HCT116 (cell line): ENCODE data around the gene ODF4. TPM values are rescaled to one million over a fixed set of nuclear protein-coding genes. Genes with fewer than 3 reads are reported as not detected.

Source experiments
- ATAC-seq: fragments of 200-7000 bp; cut with Tn5 transposase; 2 replicates; pipeline ENCODE4 v1.9.1; 2020; ENCODE audit warnings: mild to moderate bottlenecking, moderate library complexity
- BruUV-seq: library from RNA; stranded (reverse); fragments of 400-500 nt; replicated peaks from 2 replicates; lab custom pipeline; 2021; lab: Mats Ljungman, UMichigan
- CTCF ChIA-PET: fragments of 300-600 bp; sonication (Branson Sonifier 250); formaldehyde crosslinking; loops from one replicate; lab custom pipeline; 2021; ENCODE audit warnings: antibody characterized with exemption; lab: Charles Lee
- POLR2A ChIA-PET: fragments of 300-600, 350-600 bp; sonication (Branson Sonifier 250); formaldehyde crosslinking; loops from one replicate; lab custom pipeline; 2021; ENCODE audit warnings: antibody characterized with exemption; lab: Charles Lee
- RAD21 ChIA-PET, 2 experiments: fragments of 300-600 bp; sonication (Branson Sonifier 250); formaldehyde crosslinking; loops; one replicate each; lab custom pipeline; 2023; ENCODE audit warnings: low total read pairs in 2 of 2; ENCODE audit not compliant: uncharacterized antibody in 2 of 2, unreplicated experiment in 2 of 2, low non-redundant PET in 1 of 2; lab: Charles Lee
- DNase-seq: peaks from one replicate; pipeline ENCODE4 v3.0.0-alpha.2; 2010; ENCODE audit warnings: low read depth, low spot score
- H2AFZ ChIP-seq: fragments of 200-600 bp; shearing (Covaris generic), sonication (generic); 2 replicates; pipeline ENCODE4 v1.6.1; 2017; ENCODE audit warnings: low read depth, mixed run types, mixed read lengths, antibody characterized with exemption, low read length; ENCODE audit not compliant: poor library complexity, severe bottlenecking
- H3K27ac ChIP-seq: 2 replicates; pipeline ENCODE4 v1.5.1; 2012; ENCODE audit warnings: low read depth, low read length
- H3K27me3 ChIP-seq: fragments of 200-600 bp; sonication (generic); 2 replicates; pipeline ENCODE4 v1.6.1; 2016; ENCODE audit warnings: mixed run types, low read length, mixed read lengths; ENCODE audit not compliant: insufficient read depth
- H3K36me3 ChIP-seq, 2 experiments: fragments of 200-500 bp in 1 of 2; fragments of 200-600 bp in 1 of 2; sonication (Bioruptor generic) in 1 of 2; sonication (generic) in 1 of 2; 2 replicates each; pipeline versions ENCODE4 v1.5.1 to v1.6.1; 2014 to 2016; ENCODE audit warnings: low read length in 2 of 2, inconsistent platforms in 1 of 2, mixed read lengths in 1 of 2, mixed run types in 1 of 2; ENCODE audit not compliant: insufficient read depth in 2 of 2, control insufficient read depth in 1 of 2
- H3K4me1 ChIP-seq, 2 experiments: fragments of 200-600 bp in 1 of 2; sonication (generic) in 1 of 2; 2 replicates each; pipeline versions ENCODE4 v1.5.1 to v1.6.1; 2012 to 2017; ENCODE audit warnings: low read length in 2 of 2, inconsistent platforms in 1 of 2, mild to moderate bottlenecking in 1 of 2, mixed read lengths in 1 of 2, mixed run types in 1 of 2, moderate library complexity in 1 of 2; ENCODE audit not compliant: insufficient read depth in 2 of 2, control insufficient read depth in 1 of 2
- H3K4me2 ChIP-seq: fragments of 200-600 bp; sonication (generic); 2 replicates; pipeline ENCODE4 v1.6.1; 2017; ENCODE audit warnings: mixed run types, low read length, mixed read lengths
- H3K4me3 ChIP-seq, 2 experiments: fragments of 200-600 bp in 1 of 2; sonication (generic) in 1 of 2; replicated peaks in 1 of 2; 2 replicates each; pipeline ENCODE4 v1.5.1; 2011 to 2016; ENCODE audit warnings: low read length in 2 of 2, control low read depth in 1 of 2, low read depth in 1 of 2, mild to moderate bottlenecking in 1 of 2, mixed read lengths in 1 of 2, mixed run types in 1 of 2
- H3K79me2 ChIP-seq: fragments of 200-600 bp; sonication (generic); 2 replicates; pipeline ENCODE4 v1.6.1; 2017; ENCODE audit warnings: mild to moderate bottlenecking, mixed run types, low read length, moderate library complexity, mixed read lengths; ENCODE audit not compliant: insufficient read depth
- H3K9ac ChIP-seq: fragments of 200-600 bp; sonication (generic); 2 replicates; pipeline ENCODE4 v1.6.1; 2016; ENCODE audit warnings: low read length, mixed read lengths
- H3K9me2 ChIP-seq: fragments of 200-600 bp; sonication (generic), shearing (Covaris generic); 2 replicates; pipeline ENCODE4 v1.6.1; 2017; ENCODE audit warnings: mixed run types, mild to moderate bottlenecking, moderate library complexity; ENCODE audit not compliant: insufficient read depth
- H3K9me3 ChIP-seq, 2 experiments: fragments of 200-500 bp in 1 of 2; fragments of 200-600 bp in 1 of 2; sonication (Bioruptor generic) in 1 of 2; sonication (generic) in 1 of 2; 2 replicates each; pipeline ENCODE4 v1.6.1; 2014 to 2017; ENCODE audit warnings: low read length in 2 of 2, mixed read lengths in 2 of 2, inconsistent platforms in 1 of 2, low read depth in 1 of 2, mild to moderate bottlenecking in 1 of 2, mixed run types in 1 of 2, moderate library complexity in 1 of 2; ENCODE audit not compliant: control insufficient read depth in 1 of 2, insufficient read depth in 1 of 2
- H4K20me1 ChIP-seq: fragments of 200-600 bp; sonication (generic), shearing (Covaris generic); 2 replicates; pipeline ENCODE4 v1.6.1; 2017; ENCODE audit warnings: mixed run types, mild to moderate bottlenecking, moderate library complexity; ENCODE audit not compliant: insufficient read depth
- CEBPB ChIP-seq: IDR thresholded peaks from 2 replicates; pipeline ENCODE4 v1.6.1; 2012; ENCODE audit warnings: low read depth
- EGR1 ChIP-seq: IDR thresholded peaks from 2 replicates; pipeline ENCODE4 v1.6.1; 2012; ENCODE audit warnings: low read depth
- JUND ChIP-seq: IDR thresholded peaks from 2 replicates; pipeline ENCODE4 v1.6.1; 2012
- POLR2AphosphoS5 ChIP-seq: IDR thresholded peaks from 2 replicates; pipeline ENCODE4 v1.6.1; 2011; ENCODE audit warnings: mild to moderate bottlenecking, low read depth, low read length, moderate library complexity
- SRF ChIP-seq: IDR thresholded peaks from 2 replicates; pipeline ENCODE4 v1.6.1; 2012; ENCODE audit warnings: low read depth
- TCF7L2 ChIP-seq: IDR thresholded peaks from 2 replicates; pipeline ENCODE4 v1.7.0; 2011; ENCODE audit warnings: borderline replicate concordance, inconsistent platforms; ENCODE audit not compliant: insufficient read depth, insufficient read length; ENCODE audit errors: extremely low read depth
- YY1 ChIP-seq: IDR thresholded peaks from 2 replicates; pipeline ENCODE4 v1.6.1; 2011; ENCODE audit warnings: low read length, low read depth, moderate library complexity, mild to moderate bottlenecking; ENCODE audit not compliant: insufficient replicate concordance; ENCODE audit errors: extremely low read depth
- ZNF274 ChIP-seq: fragments of 200-500 bp; sonication (Bioruptor generic); IDR thresholded peaks from 2 replicates; pipeline ENCODE4 v1.6.1; 2014; ENCODE audit warnings: mild to moderate bottlenecking, low read depth, low read length, inconsistent platforms
- intact Hi-C: fragments of 100-400 bp; cut with micrococcal nuclease; formaldehyde crosslinking; loops from 2 replicates; pipeline ENCODE4 v1.10.0; 2022
- total RNA-seq: library from RNA; stranded (reverse); gene quantifications from one replicate; pipeline ENCODE4 v1.2.1, GENCODE V29; 2021; ENCODE audit not compliant: unreplicated experiment
- TF ChIP-seq, protein P1 (sequence below): IDR thresholded peaks from 2 replicates; pipeline ENCODE4 v1.6.1; 2011; ENCODE audit warnings: mild to moderate bottlenecking, low read length, moderate library complexity; ENCODE audit not compliant: insufficient replicate concordance; ENCODE audit errors: extremely low read depth
- TF ChIP-seq, protein P2 (sequence below): IDR thresholded peaks from 2 replicates; pipeline ENCODE4 v1.6.1; 2012
- TF ChIP-seq, protein P3 (sequence below), 3 experiments: fragments of 200-600 bp in 1 of 3; sonication (generic) in 1 of 3; IDR thresholded peaks in 2 of 3; conservative IDR thresholded peaks in 1 of 3; 2 replicates each; pipeline ENCODE4 v1.5.1; 2012 to 2017; ENCODE audit warnings: low read depth in 2 of 3, low read length in 2 of 3, antibody characterized with exemption in 1 of 3, borderline replicate concordance in 1 of 3, control low read depth in 1 of 3, mild to moderate bottlenecking in 1 of 3, mixed read lengths in 1 of 3, mixed run types in 1 of 3, moderate library complexity in 1 of 3; ENCODE audit not compliant: insufficient read depth in 1 of 3
- TF ChIP-seq, protein P4 (sequence below): IDR thresholded peaks from 2 replicates; pipeline ENCODE4 v1.6.1; 2012

Gene ODF4
- total RNA-seq, 1 experiment from 2014 or later = not detected

DNA sequence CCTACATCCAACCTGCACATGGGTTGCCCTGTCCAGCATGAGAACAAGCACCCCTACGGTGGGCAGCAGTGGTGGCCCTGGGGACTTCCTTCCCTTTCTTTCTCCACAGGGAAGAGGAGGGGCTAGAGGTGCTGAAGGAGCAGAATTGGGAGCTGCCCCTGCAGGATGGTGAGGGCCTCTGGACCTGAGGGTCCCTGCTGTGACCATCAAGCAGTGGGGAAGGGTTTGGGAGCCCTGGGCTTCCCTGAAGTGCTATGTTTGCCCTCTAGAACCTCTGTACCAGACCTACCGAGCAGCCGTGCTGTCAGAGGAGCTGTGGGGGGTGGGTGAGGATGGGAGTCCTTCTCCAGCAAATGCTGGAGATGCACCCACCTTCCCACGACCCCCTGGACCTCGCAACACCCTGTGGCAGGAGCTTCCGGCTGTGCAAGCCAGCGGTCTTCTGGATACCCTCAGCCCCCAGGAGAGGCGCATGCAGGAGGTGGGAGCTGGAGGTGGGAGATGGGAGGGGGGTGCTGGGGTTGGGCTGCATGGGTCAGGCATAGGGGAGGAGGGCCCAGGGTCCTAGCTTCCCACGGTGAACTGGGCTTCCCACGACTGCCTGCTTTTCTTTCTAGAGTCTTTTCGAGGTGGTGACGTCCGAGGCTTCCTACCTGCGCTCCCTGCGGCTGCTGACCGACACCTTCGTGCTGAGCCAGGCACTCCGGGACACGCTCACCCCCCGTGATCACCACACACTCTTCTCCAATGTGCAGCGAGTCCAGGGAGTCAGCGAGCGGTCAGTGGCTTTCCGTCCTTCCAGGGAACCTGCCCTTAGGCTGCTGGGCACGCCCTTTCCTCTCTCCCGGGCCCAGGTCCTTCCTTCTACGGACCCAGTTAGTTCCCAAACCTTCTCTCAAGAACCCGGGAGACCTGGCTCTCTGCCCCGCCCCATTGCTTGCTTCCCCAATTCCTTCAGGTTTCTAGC lies 24.6 kb upstream of the ODF4 start:
- RAD21 ChIA-PET = interaction anchor here in 1 of 2 experiments (0.7 kb wide), 1 partner anchor 88 kb away, joined by 4 read pairs; no protein-coding TSS in a partner anchor
- H3K27ac ChIP-seq = no peak overlapping the region
- H3K9ac ChIP-seq = no peak overlapping the region
- no peak overlapping the region for H2AFZ ChIP-seq
- no peaks in the 10 kb centered on the region for H3K36me3 ChIP-seq
- CTCF ChIA-PET = interaction anchor here (1.0 kb wide), 1 partner anchor 20 kb away, joined by 3 read pairs; the partner anchor contains the start of gene SLC25A35
- no peaks in the 10 kb centered on the region for H3K4me1 ChIP-seq
- H3K79me2 ChIP-seq = no peaks in the 10 kb centered on the region
- H3K27me3 ChIP-seq = no peaks in the 10 kb centered on the region; the same call in 1 of the 2 replicates
- H4K20me1 ChIP-seq = no peaks in the 10 kb centered on the region
- H3K9me2 ChIP-seq = no peaks in the 10 kb centered on the region
- DNase-seq (no peak), ATAC-seq (no peak)
- TF ChIP-seq, protein P1, sequence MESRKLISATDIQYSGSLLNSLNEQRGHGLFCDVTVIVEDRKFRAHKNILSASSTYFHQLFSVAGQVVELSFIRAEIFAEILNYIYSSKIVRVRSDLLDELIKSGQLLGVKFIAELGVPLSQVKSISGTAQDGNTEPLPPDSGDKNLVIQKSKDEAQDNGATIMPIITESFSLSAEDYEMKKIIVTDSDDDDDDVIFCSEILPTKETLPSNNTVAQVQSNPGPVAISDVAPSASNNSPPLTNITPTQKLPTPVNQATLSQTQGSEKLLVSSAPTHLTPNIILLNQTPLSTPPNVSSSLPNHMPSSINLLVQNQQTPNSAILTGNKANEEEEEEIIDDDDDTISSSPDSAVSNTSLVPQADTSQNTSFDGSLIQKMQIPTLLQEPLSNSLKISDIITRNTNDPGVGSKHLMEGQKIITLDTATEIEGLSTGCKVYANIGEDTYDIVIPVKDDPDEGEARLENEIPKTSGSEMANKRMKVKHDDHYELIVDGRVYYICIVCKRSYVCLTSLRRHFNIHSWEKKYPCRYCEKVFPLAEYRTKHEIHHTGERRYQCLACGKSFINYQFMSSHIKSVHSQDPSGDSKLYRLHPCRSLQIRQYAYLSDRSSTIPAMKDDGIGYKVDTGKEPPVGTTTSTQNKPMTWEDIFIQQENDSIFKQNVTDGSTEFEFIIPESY = no peak
- no peak for TF ChIP-seq EGR1
- TF ChIP-seq, protein P2, sequence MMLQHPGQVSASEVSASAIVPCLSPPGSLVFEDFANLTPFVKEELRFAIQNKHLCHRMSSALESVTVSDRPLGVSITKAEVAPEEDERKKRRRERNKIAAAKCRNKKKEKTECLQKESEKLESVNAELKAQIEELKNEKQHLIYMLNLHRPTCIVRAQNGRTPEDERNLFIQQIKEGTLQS = no peak
- TF ChIP-seq ZNF274 = no peak
- no peak for TF ChIP-seq JUND
- no peak for TF ChIP-seq YY1
- TF ChIP-seq, protein P3, sequence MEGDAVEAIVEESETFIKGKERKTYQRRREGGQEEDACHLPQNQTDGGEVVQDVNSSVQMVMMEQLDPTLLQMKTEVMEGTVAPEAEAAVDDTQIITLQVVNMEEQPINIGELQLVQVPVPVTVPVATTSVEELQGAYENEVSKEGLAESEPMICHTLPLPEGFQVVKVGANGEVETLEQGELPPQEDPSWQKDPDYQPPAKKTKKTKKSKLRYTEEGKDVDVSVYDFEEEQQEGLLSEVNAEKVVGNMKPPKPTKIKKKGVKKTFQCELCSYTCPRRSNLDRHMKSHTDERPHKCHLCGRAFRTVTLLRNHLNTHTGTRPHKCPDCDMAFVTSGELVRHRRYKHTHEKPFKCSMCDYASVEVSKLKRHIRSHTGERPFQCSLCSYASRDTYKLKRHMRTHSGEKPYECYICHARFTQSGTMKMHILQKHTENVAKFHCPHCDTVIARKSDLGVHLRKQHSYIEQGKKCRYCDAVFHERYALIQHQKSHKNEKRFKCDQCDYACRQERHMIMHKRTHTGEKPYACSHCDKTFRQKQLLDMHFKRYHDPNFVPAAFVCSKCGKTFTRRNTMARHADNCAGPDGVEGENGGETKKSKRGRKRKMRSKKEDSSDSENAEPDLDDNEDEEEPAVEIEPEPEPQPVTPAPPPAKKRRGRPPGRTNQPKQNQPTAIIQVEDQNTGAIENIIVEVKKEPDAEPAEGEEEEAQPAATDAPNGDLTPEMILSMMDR (IDR thresholded peaks at IDR 0.05 in 2 of 3, conservative IDR thresholded peaks at IDR 0.05 in 1 of 3; ENCODE audit: borderline replicate concordance in 1 of 3, insufficient read depth in 1 of 3, low read depth in 2 of 3, low read length in 2 of 3) = no peak
- TF ChIP-seq, protein P4, sequence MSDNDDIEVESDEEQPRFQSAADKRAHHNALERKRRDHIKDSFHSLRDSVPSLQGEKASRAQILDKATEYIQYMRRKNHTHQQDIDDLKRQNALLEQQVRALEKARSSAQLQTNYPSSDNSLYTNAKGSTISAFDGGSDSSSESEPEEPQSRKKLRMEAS = no peak
- no peak for TF ChIP-seq TCF7L2
- TF ChIP-seq SRF = no peak
- no peak for TF ChIP-seq POLR2AphosphoS5
- no peak for TF ChIP-seq CEBPB
- H3K9me3 ChIP-seq = no peaks in the 10 kb centered on the region
- POLR2A ChIA-PET = no interaction called here
- no peak overlapping the region for H3K4me3 ChIP-seq
- H3K4me2 ChIP-seq = no peak overlapping the region
- no TSS peak for BruUV-seq
- intact Hi-C loops = no loop called here
